Kidney epithelial cell (primary cell): ENCODE data around the gene UBXN10. TPM values are rescaled to one million over a fixed set of nuclear protein-coding genes. Genes with fewer than 3 reads are reported as not detected.

Source experiments
- DNase-seq: peaks from one replicate; pipeline ENCODE4 v3.0.0-alpha.2; 2010; ENCODE audit warnings: low read depth
- H3K27me3 ChIP-seq: 2 replicates; pipeline ENCODE4 v1.6.0; 2011; ENCODE audit warnings: low read length; ENCODE audit not compliant: control insufficient read depth, insufficient read depth
- H3K36me3 ChIP-seq: 2 replicates; pipeline ENCODE4 v1.5.1; 2011; ENCODE audit warnings: low read length; ENCODE audit not compliant: control insufficient read depth, insufficient read depth
- H3K4me3 ChIP-seq: 2 replicates; pipeline ENCODE4 v1.5.1; 2011; ENCODE audit warnings: low read depth, mild to moderate bottlenecking, control low read depth, low read length
- CTCF ChIP-seq: IDR thresholded peaks from 2 replicates; pipeline ENCODE4 v1.5.1; 2011; ENCODE audit warnings: mild to moderate bottlenecking, moderate library complexity, low read length, control low read depth, inconsistent platforms; ENCODE audit not compliant: insufficient read depth, poor library complexity, severe bottlenecking
- total RNA-seq: library from RNA; depleted of rRNA; stranded (reverse); fragments of >200 nt; gene quantifications from 2 replicates; pipeline ENCODE4 v1.2.3, GENCODE V29; 2015

UBXN10 gene
- total RNA-seq, 1 donor from 2014 or later: 1.6 TPM

GRCh38 chr1:20188455-20188817, 2.5 kb downstream of the UBXN10 start:
- no peak overlapping the region for H3K4me3 ChIP-seq
- peaks cover 6% of the 10 kb centered on the region for H3K27me3 ChIP-seq
- no peak for TF ChIP-seq CTCF
- no peak for DNase-seq
- no peaks in the 10 kb centered on the region for H3K36me3 ChIP-seq

GRCh38 chr1:20189664-20190063, 3.8 kb downstream of the UBXN10 start:
- no peaks in the 10 kb centered on the region for H3K36me3 ChIP-seq
- TF ChIP-seq CTCF: no peak
- no peak overlapping the region for H3K4me3 ChIP-seq
- DNase-seq: no peak
- peaks cover 6% of the 10 kb centered on the region for H3K27me3 ChIP-seq

- DNase-seq: no peak
- Histone ChIP-seq H3K4me3 (no peak overlapping the region), H3K27me3 (peaks cover 6% of the 10 kb centered on the region), H3K36me3 (no peaks in the 10 kb centered on the region)
- no peak for TF ChIP-seq CTCF
These were observed 4.6 kb downstream of the UBXN10 start for GRCh38 chr1:20190256-20191160.

- no peak overlapping the region for H3K4me3 ChIP-seq
- TF ChIP-seq CTCF: no peak
- DNase-seq: no peak
- H3K27me3 ChIP-seq: peaks cover 6% of the 10 kb centered on the region
- H3K36me3 ChIP-seq: no peaks in the 10 kb centered on the region
These were observed 5.5 kb downstream of the UBXN10 start for GRCh38 chr1:20191266-20191825.

GRCh38 chr1:20192364-20192763, 6.5 kb downstream of the UBXN10 start:
- DNase-seq: no peak
- Histone ChIP-seq H3K27me3 (peaks cover 4% of the 10 kb centered on the region), H3K36me3 (no peaks in the 10 kb centered on the region), H3K4me3 (no peak overlapping the region)
- TF ChIP-seq CTCF: no peak

GRCh38 chr1:20192871-20193411, 7.0 kb downstream of the UBXN10 start:
- TF ChIP-seq CTCF: no peak
- H3K4me3 ChIP-seq: no peak overlapping the region
- no peak for DNase-seq
- peaks cover 5% of the 10 kb centered on the region for H3K27me3 ChIP-seq
- H3K36me3 ChIP-seq: no peaks in the 10 kb centered on the region
